ENCODE results near the gene KCTD6.

Gene KCTD6

GRCh38 chr3:58531956-58532355, 40.1 kb downstream of the KCTD6 start:
- Histone ChIP-seq H3K4me1 (ENCODE audit: low read length) (peaks cover 6% of the 10 kb centered on the region), H3K27me3 (ENCODE audit: low read depth, low read length) (no peaks in the 10 kb centered on the region), H3K79me2 (ENCODE audit: low read length) (no peaks in the 10 kb centered on the region), H4K20me1 (ENCODE audit: insufficient read depth, low read length) (no peaks in the 10 kb centered on the region), H3K9ac (ENCODE audit: low read length) (no peak overlapping the region), H3K36me3 (replicated peaks; ENCODE audit: low read depth, low read length) (no peaks in the 10 kb centered on the region), H3K4me3 (ENCODE audit: low read length) (no peak overlapping the region), H2AFZ (ENCODE audit: low read depth, low read length) (no peak overlapping the region), H3K27ac (ENCODE audit: low read length) (no peak overlapping the region), H3K4me2 (ENCODE audit: low read length) (no peak overlapping the region), H3K9me3 (ENCODE audit: insufficient read depth, low read length) (no peaks in the 10 kb centered on the region)
- TF ChIP-seq CTCF (IDR thresholded peaks at IDR 0.05; ENCODE audit: low read depth, low read length) (peak; percentile 31), EZH2phosphoT487 (IDR thresholded peaks at IDR 0.05; ENCODE audit: low read depth) (no peak)

GRCh38 chr3:58532794-58533220, 40.9 kb downstream of the KCTD6 start:
- Histone ChIP-seq H3K36me3 (replicated peaks; ENCODE audit: low read depth, low read length) (no peaks in the 10 kb centered on the region), H3K4me1 (ENCODE audit: low read length) (peaks cover 6% of the 10 kb centered on the region), H3K79me2 (ENCODE audit: low read length) (no peaks in the 10 kb centered on the region), H2AFZ (ENCODE audit: low read depth, low read length) (peak overlapping the region; percentile 67; the same call in 1 of the 2 replicates), H3K4me2 (ENCODE audit: low read length) (peak overlapping the region; percentile 8; the same call in 1 of the 2 replicates), H3K27ac (ENCODE audit: low read length) (no peak overlapping the region), H3K9me3 (ENCODE audit: insufficient read depth, low read length) (no peaks in the 10 kb centered on the region), H3K4me3 (ENCODE audit: low read length) (no peak overlapping the region), H3K27me3 (ENCODE audit: low read depth, low read length) (no peaks in the 10 kb centered on the region), H3K9ac (ENCODE audit: low read length) (peak overlapping the region; percentile 7; the same call in 1 of the 2 replicates), H4K20me1 (ENCODE audit: insufficient read depth, low read length) (no peaks in the 10 kb centered on the region)
- TF ChIP-seq EZH2phosphoT487 (IDR thresholded peaks at IDR 0.05; ENCODE audit: low read depth) (no peak), CTCF (IDR thresholded peaks at IDR 0.05; ENCODE audit: low read depth, low read length) (peak; percentile 97)

GRCh38 chr3:58534592-58535494, 42.9 kb downstream of the KCTD6 start:
- H3K36me3 ChIP-seq (replicated peaks; ENCODE audit: low read depth, low read length) = no peaks in the 10 kb centered on the region
- H2AFZ ChIP-seq (ENCODE audit: low read depth, low read length) = no peak overlapping the region
- no peaks in the 10 kb centered on the region for H3K79me2 ChIP-seq (ENCODE audit: low read length)
- TF ChIP-seq CTCF (IDR thresholded peaks at IDR 0.05; ENCODE audit: low read depth, low read length) = no peak
- TF ChIP-seq EZH2phosphoT487 (IDR thresholded peaks at IDR 0.05; ENCODE audit: low read depth) = no peak
- no peaks in the 10 kb centered on the region for H4K20me1 ChIP-seq (ENCODE audit: insufficient read depth, low read length)
- H3K27ac ChIP-seq (ENCODE audit: low read length) = no peak overlapping the region
- H3K27me3 ChIP-seq (ENCODE audit: low read depth, low read length) = no peaks in the 10 kb centered on the region
- peaks cover 6% of the 10 kb centered on the region for H3K4me1 ChIP-seq (ENCODE audit: low read length)
- H3K9ac ChIP-seq (ENCODE audit: low read length) = no peak overlapping the region
- no peak overlapping the region for H3K4me3 ChIP-seq (ENCODE audit: low read length)
- H3K9me3 ChIP-seq (ENCODE audit: insufficient read depth, low read length) = no peaks in the 10 kb centered on the region
- no peak overlapping the region for H3K4me2 ChIP-seq (ENCODE audit: low read length)
